Measurements from ENCODE around the gene BNIP5.

Gene BNIP5

DNA sequence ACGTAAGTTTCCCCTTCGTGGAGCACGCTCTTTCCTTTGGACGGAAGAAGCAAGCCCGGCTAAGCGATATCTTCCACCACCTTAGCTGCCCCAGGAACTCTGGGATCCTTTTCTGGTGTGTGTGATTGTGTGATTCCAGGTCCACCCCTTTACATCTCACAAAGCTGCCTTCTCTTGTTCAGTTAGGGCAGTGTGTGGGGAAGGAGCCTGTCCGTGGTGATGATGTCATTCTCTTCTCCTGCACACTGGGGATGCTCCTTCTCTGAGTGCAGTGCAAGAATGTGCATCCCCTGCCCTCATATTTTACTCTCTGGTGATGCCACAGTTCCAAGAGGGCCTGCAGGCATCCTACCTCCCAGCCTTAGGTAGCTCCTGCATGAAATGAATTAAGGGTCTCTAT, 30.3 kb downstream of the BNIP5 start:
- Histone ChIP-seq H3K4me1 (ENCODE audit: control insufficient read depth, insufficient read depth, low read length) (peaks cover 11% of the 10 kb centered on the region), H3K36me3 (ENCODE audit: control insufficient read depth in 2 of 2, insufficient read depth in 2 of 2, low read length in 2 of 2) (no peaks in the 10 kb centered on the region), H3K4me3 (ENCODE audit: low read length in 2 of 2) (no peak overlapping the region), H3K9me3 (ENCODE audit: control insufficient read depth in 2 of 2, low read length in 2 of 2) (no peaks in the 10 kb centered on the region), H3K9ac (ENCODE audit: low read length in 2 of 2) (no peak overlapping the region), H3K27me3 (ENCODE audit: control insufficient read depth in 1 of 2, insufficient read depth in 2 of 2, low read length in 2 of 2) (peaks cover 3 to 12% of the 10 kb centered on the region in 2 donors), H3K27ac (ENCODE audit: low read length) (no peak overlapping the region)

DNA sequence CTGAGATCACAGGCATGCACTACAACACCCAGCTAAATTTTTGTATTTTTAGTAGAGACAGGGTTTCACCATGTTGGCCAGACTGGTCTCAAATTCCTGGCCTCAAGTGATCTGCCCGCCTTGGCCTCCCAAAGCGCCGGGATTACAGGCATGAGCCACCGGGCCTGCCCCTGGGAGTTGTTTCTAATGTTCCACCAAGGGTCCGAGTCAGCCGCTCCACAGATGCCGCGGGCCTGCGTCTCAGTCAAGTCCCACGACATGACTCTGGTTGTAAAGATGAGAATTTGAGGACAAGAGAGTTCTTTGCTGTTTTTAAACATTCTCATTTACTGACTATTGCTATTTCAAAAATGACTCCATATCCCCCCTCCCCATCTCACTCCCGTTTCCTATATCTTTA, 30.8 kb downstream of the BNIP5 start:
- Histone ChIP-seq H3K4me1 (ENCODE audit: control insufficient read depth, insufficient read depth, low read length) (peaks cover 11% of the 10 kb centered on the region), H3K27ac (ENCODE audit: low read length) (no peak overlapping the region), H3K36me3 (ENCODE audit: control insufficient read depth in 2 of 2, insufficient read depth in 2 of 2, low read length in 2 of 2) (no peaks in the 10 kb centered on the region), H3K27me3 (ENCODE audit: control insufficient read depth in 1 of 2, insufficient read depth in 2 of 2, low read length in 2 of 2) (peaks cover 3 to 12% of the 10 kb centered on the region in 2 donors), H3K9me3 (ENCODE audit: control insufficient read depth in 2 of 2, low read length in 2 of 2) (no peaks in the 10 kb centered on the region), H3K4me3 (ENCODE audit: low read length in 2 of 2) (no peak overlapping the region), H3K9ac (ENCODE audit: low read length in 2 of 2) (no peak overlapping the region)

DNA sequence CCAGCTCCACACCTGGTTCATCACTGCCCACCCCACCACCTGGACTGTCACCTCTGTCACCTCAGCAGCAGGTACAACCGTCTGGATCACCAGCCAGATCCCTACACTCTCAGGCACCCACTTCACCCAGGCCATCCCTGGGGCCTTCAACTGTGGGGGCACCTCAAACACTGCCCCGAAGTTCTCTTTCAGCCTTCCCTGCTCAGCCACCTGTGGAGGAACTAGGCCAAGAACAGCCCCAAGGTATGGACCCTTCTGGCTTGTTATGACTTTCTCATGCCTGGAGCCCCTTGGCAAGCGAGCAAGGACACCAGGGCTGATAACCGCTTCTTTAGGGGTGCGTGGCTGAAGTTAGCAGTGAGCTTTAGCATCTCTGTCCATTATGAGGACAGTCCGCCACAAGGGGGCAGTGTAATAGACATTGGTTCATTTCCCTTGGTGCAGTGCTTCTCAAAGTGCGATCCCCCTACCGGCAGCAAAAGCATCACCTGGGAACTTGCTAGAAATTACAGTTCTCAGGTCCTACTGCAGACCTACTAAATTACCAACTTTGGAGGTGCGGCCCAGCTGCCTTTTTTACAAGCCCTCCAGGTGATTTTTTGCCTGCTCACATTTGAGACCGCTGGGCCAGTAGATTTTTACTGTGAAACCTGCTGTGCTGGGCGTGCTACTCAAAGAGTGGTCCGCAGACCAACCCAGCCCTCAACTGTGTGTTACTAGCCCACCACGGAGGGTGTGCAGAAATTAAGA, 34.3 kb downstream of the BNIP5 start:
- no peaks in the 10 kb centered on the region for H3K36me3 ChIP-seq (ENCODE audit: control insufficient read depth in 2 of 2, insufficient read depth in 2 of 2, low read length in 2 of 2)
- H3K4me1 ChIP-seq (ENCODE audit: control insufficient read depth, insufficient read depth, low read length) = peaks cover 11% of the 10 kb centered on the region
- H3K27me3 ChIP-seq (ENCODE audit: control insufficient read depth in 1 of 2, insufficient read depth in 2 of 2, low read length in 2 of 2) = peaks cover 3 to 8% of the 10 kb centered on the region in 2 donors
- H3K9me3 ChIP-seq (ENCODE audit: control insufficient read depth in 2 of 2, low read length in 2 of 2) = no peaks in the 10 kb centered on the region
- H3K9ac ChIP-seq (ENCODE audit: low read length in 2 of 2) = no peak overlapping the region
- no peak overlapping the region for H3K27ac ChIP-seq (ENCODE audit: low read length)
- no peak overlapping the region for H3K4me3 ChIP-seq (ENCODE audit: low read length in 2 of 2)

DNA sequence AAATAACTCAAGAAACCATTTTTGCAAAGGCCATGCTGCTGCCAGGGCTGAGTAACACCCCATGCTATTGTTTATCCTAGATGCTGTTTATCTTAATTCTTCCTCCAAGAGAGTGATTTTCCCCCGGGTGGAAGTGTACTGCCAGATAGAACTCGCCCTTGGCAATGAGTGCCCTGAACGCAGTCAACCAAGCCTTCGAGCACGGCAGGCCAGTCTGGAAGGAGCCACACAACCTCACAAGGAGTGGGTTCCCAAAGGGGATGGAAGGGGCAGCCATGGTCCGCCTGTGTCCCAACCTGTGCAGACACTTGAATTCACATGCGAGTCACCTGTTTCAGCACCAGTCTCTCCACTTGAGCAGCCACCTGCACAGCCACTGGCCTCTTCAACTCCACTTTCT, 34.9 kb downstream of the BNIP5 start:
- no peaks in the 10 kb centered on the region for H3K36me3 ChIP-seq (ENCODE audit: control insufficient read depth in 2 of 2, insufficient read depth in 2 of 2, low read length in 2 of 2)
- H3K9me3 ChIP-seq (ENCODE audit: control insufficient read depth in 2 of 2, low read length in 2 of 2) = no peaks in the 10 kb centered on the region
- H3K4me1 ChIP-seq (ENCODE audit: control insufficient read depth, insufficient read depth, low read length) = peaks cover 11% of the 10 kb centered on the region
- H3K27ac ChIP-seq (ENCODE audit: low read length) = no peak overlapping the region
- no peak overlapping the region for H3K9ac ChIP-seq (ENCODE audit: low read length in 2 of 2)
- H3K27me3 ChIP-seq (ENCODE audit: control insufficient read depth in 1 of 2, insufficient read depth in 2 of 2, low read length in 2 of 2) = peaks cover 3 to 8% of the 10 kb centered on the region in 2 donors
- H3K4me3 ChIP-seq (ENCODE audit: low read length in 2 of 2) = no peak overlapping the region

DNA sequence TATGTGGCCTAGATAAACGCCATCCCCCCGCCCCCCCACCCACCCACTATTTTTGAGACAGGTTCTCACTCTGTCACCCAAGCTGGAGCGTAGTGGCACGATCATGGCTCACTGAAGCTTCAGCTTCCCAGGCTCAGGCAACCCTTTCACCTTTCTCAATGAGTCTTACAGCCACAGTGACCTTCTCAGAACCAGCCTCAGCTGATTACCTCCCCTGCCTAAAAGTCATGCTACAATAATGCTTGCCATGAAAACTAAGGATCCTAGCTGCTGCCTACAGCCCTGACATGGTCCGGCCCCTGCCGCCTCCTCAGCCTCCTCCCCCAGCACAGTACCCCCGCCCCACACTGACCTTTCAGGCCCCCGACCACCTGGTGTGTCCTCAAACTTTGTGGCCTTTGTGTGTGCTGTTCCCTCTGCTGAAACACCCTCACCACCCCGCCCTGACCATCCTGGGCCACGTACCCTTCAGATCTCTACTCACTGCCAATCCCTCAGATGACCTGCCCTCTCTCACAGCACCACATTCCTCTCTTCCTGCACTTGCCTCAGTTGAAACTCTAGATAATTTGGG, 35.5 kb downstream of the BNIP5 start:
- H3K9ac ChIP-seq (ENCODE audit: low read length in 2 of 2) = no peak overlapping the region
- H3K4me1 ChIP-seq (ENCODE audit: control insufficient read depth, insufficient read depth, low read length) = peaks cover 11% of the 10 kb centered on the region
- H3K36me3 ChIP-seq (ENCODE audit: control insufficient read depth in 2 of 2, insufficient read depth in 2 of 2, low read length in 2 of 2) = no peaks in the 10 kb centered on the region
- no peaks in the 10 kb centered on the region for H3K9me3 ChIP-seq (ENCODE audit: control insufficient read depth in 2 of 2, low read length in 2 of 2)
- H3K4me3 ChIP-seq (ENCODE audit: low read length in 2 of 2) = no peak overlapping the region
- H3K27ac ChIP-seq (ENCODE audit: low read length) = no peak overlapping the region
- H3K27me3 ChIP-seq (ENCODE audit: control insufficient read depth in 1 of 2, insufficient read depth in 2 of 2, low read length in 2 of 2) = peaks cover 3 to 8% of the 10 kb centered on the region in 2 donors

DNA sequence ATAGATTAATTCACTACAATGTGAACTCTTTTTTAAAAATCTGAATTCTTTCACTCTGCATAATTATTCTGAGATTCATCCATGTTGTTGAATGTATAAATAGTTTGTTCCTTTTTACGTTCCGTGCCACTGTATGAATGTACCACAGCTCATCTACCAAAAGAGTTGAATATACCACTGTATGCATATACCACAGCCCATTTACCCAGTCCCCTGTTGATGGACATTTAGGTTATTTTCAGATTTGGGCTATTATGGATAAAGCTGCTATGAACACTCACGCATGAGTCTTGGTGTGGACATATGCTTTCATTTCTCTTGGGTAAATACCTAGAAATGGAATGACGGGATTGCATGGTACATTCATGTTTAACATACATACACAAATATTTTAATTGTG, 38.7 kb downstream of the BNIP5 start:
- H3K36me3 ChIP-seq (ENCODE audit: control insufficient read depth in 2 of 2, insufficient read depth in 2 of 2, low read length in 2 of 2) = no peaks in the 10 kb centered on the region
- H3K9ac ChIP-seq (ENCODE audit: low read length in 2 of 2) = no peak overlapping the region
- no peak overlapping the region for H3K4me3 ChIP-seq (ENCODE audit: low read length in 2 of 2)
- no peaks in the 10 kb centered on the region for H3K9me3 ChIP-seq (ENCODE audit: control insufficient read depth in 2 of 2, low read length in 2 of 2)
- H3K4me1 ChIP-seq (ENCODE audit: control insufficient read depth, insufficient read depth, low read length) = peaks cover 11% of the 10 kb centered on the region
- peaks cover 3 to 8% of the 10 kb centered on the region in 2 donors for H3K27me3 ChIP-seq (ENCODE audit: control insufficient read depth in 1 of 2, insufficient read depth in 2 of 2, low read length in 2 of 2)
- H3K27ac ChIP-seq (ENCODE audit: low read length) = no peak overlapping the region

DNA sequence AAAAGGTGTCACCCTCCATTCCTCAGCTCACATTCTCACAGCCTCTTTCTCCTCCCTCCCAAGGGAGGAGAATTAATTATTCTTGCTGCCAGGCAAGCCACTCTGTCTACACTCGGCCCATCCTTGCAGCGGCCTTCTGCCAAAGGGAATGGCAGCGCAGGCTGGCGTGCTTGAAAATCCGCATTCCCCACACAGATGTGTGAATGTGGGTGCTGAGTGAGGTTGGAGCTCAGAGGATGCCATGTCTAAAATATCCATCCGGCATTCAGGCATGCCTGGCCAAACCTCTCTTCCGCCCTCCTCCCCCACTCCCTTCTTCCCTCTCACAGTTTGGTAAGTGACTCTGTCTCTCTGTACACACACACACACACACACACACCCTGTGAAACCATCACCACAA, 39.2 kb downstream of the BNIP5 start:
- H3K9me3 ChIP-seq (ENCODE audit: control insufficient read depth in 2 of 2, low read length in 2 of 2) = no peaks in the 10 kb centered on the region
- H3K9ac ChIP-seq (ENCODE audit: low read length in 2 of 2) = no peak overlapping the region
- H3K27me3 ChIP-seq (ENCODE audit: control insufficient read depth in 1 of 2, insufficient read depth in 2 of 2, low read length in 2 of 2) = peaks cover 3 to 8% of the 10 kb centered on the region in 2 donors
- peaks cover 9% of the 10 kb centered on the region for H3K4me1 ChIP-seq (ENCODE audit: control insufficient read depth, insufficient read depth, low read length)
- no peaks in the 10 kb centered on the region for H3K36me3 ChIP-seq (ENCODE audit: control insufficient read depth in 2 of 2, insufficient read depth in 2 of 2, low read length in 2 of 2)
- H3K27ac ChIP-seq (ENCODE audit: low read length) = no peak overlapping the region
- H3K4me3 ChIP-seq (ENCODE audit: low read length in 2 of 2) = no peak overlapping the region

DNA sequence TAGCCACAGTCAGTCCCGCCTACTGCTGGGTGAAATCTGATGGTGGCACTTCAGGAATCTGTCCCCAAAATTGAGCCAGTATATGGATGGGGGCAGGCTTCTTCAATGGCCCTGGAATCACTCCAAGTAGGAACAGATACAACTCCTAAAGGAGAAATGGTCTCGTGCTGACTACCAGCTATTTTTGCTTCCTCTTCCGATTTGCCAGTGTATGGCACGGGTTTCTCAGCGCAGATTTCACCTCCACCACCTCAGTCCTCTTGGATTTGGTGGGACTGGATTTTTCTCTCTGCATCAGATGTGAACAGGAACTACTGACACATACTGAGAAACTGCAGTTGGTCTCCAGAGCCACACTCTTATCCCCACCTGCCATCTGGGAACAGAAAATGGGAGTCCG, 39.6 kb downstream of the BNIP5 start:
- Histone ChIP-seq H3K27ac (ENCODE audit: low read length) (no peak overlapping the region), H3K4me1 (ENCODE audit: control insufficient read depth, insufficient read depth, low read length) (peaks cover 5% of the 10 kb centered on the region), H3K27me3 (ENCODE audit: control insufficient read depth in 1 of 2, insufficient read depth in 2 of 2, low read length in 2 of 2) (peaks cover 3 to 5% of the 10 kb centered on the region in 2 donors), H3K4me3 (ENCODE audit: low read length in 2 of 2) (no peak overlapping the region), H3K9me3 (ENCODE audit: control insufficient read depth in 2 of 2, low read length in 2 of 2) (no peaks in the 10 kb centered on the region), H3K9ac (ENCODE audit: low read length in 2 of 2) (no peak overlapping the region), H3K36me3 (ENCODE audit: control insufficient read depth in 2 of 2, insufficient read depth in 2 of 2, low read length in 2 of 2) (no peaks in the 10 kb centered on the region)

DNA sequence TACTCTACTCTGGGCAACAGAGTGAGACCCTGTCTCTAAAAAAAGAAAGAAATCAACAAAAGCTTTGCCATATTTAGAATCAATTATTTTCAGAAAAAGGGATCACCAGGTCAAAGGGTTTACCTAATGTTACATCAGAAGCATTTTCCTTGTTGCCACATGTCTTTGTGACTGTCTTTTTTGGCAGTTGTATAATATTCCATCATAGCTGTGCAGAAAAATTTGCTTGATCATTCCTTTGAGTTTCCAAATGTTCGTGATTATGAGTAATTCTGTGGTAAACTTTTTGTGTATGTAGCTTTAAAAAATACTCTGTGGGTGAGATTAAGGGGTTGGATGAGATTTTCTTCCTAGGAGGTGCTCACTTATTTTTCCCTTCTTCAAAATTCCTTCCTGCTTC, 40.4 kb downstream of the BNIP5 start:
- no peaks in the 10 kb centered on the region for H3K36me3 ChIP-seq (ENCODE audit: control insufficient read depth in 2 of 2, insufficient read depth in 2 of 2, low read length in 2 of 2)

DNA sequence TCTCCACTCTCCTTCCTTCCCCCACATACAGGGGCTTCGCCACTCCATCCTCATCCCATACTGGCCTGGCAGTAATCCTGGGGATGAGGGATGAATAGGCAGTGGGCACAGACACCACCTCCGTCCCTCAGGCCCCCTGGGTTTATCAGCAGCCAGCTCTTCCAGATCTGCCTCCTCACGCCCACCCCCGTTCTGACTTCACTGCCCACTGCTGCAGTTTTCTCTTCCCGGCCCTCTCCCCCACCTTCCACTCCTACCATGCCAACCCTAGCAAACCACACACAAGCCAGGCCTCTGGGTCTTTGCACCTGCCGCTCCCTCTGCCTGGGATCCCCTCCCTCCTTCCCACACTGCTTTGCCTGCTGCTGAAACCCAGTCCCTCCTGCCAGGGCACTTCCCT, 44.5 kb downstream of the BNIP5 start:
- Histone ChIP-seq H3K4me3 (ENCODE audit: low read length in 2 of 2) (no peak overlapping the region), H3K27ac (ENCODE audit: low read length) (no peak overlapping the region), H3K27me3 (ENCODE audit: control insufficient read depth in 1 of 2, insufficient read depth in 2 of 2, low read length in 2 of 2) (peaks cover 3% of the 10 kb centered on the region in 2 donors), H3K9ac (ENCODE audit: low read length in 2 of 2) (no peak overlapping the region), H3K4me1 (ENCODE audit: control insufficient read depth, insufficient read depth, low read length) (peaks cover 2% of the 10 kb centered on the region), H3K36me3 (ENCODE audit: control insufficient read depth in 2 of 2, insufficient read depth in 2 of 2, low read length in 2 of 2) (no peaks in the 10 kb centered on the region), H3K9me3 (ENCODE audit: control insufficient read depth in 2 of 2, low read length in 2 of 2) (no peaks in the 10 kb centered on the region)

More for the DNA sequence above, 40.4 kb downstream of the BNIP5 start:
- H3K9me3 ChIP-seq (ENCODE audit: control insufficient read depth in 2 of 2, low read length in 2 of 2) = no peaks in the 10 kb centered on the region
- peaks cover 0 to 3% of the 10 kb centered on the region in 2 donors for H3K27me3 ChIP-seq (ENCODE audit: control insufficient read depth in 1 of 2, insufficient read depth in 2 of 2, low read length in 2 of 2)
- H3K9ac ChIP-seq (ENCODE audit: low read length in 2 of 2) = no peak overlapping the region
- H3K4me1 ChIP-seq (ENCODE audit: control insufficient read depth, insufficient read depth, low read length) = no peaks in the 10 kb centered on the region
- H3K4me3 ChIP-seq (ENCODE audit: low read length in 2 of 2) = no peak overlapping the region
- no peak overlapping the region for H3K27ac ChIP-seq (ENCODE audit: low read length)

Data from stomach smooth muscle (tissue), 2 donors.